GM04504 (cell line): ENCODE results near the gene PTPN6.

Source experiments
- DNase-seq: peaks from one replicate; pipeline ENCODE4 v3.0.0-alpha.2; 2012; ENCODE audit warnings: low read depth

Gene PTPN6

DNA sequence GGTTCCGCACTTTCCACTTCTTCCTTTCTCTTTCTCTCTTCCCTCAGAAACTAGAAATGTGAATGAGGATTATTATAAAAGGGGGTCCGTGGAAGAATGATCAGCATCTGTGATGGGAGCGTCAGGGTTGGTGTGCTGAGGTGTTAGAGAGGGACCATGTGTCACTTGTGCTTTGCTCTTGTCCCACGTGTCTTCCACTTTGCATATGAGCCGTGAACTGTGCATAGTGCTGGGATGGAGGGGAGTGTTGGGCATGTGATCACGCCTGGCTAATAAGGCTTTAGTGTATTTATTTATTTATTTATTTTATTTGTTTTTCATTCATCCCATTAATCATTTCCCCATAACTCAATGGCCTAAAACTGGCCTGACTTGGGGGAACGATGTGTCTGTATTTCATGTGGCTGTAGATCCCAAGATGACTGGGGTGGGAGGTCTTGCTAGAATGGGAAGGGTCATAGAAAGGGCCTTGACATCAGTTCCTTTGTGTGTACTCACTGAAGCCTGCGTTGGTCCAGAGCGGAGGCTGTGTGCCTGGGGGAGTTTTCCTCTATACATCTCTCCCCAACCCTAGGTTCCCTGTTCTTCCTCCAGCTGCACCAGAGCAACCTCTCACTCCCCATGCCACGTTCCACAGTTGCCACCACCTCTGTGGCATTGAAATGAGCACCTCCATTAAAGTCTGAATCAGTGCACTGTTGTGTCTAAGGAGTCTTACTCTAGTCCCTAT lies 28.0 kb upstream of the PTPN6 start:
- no peak for DNase-seq

DNA sequence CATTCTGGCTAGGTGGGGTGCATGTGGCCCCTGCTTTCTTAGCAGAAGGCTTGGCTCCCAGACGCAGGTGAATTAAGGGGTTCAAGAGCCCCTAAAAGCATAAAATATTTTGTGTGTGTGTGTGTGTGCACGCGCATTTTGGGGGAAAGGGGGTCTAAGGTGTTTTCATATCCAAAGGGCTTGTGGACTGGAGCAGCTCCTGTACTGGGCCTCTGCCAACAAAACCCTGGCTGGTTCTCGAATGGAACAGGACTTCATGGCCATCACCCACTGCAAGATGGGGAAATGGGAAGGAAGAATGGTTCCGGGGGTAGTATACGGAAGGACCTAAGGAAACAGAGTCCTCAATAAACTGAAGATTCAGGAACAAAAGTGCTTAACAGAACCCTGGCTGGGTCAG lies 27.3 kb upstream of the PTPN6 start:
- no peak for DNase-seq

DNA sequence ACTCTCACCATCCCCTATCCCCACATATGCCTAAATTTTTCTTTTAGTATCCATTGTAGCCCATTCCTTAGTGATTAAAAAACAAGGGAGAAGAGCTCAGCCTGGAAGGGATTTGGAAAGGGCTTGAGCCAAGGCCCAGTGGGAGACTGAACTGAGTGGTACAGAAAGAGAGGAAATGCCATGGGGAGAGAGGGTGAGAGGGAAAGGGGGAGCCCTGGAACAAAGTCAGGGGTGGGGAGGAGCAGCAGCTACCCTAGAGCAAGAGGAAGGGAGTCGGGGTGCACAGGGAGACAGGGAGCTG lies 26.0 kb upstream of the PTPN6 start:
- no peak for DNase-seq

DNA sequence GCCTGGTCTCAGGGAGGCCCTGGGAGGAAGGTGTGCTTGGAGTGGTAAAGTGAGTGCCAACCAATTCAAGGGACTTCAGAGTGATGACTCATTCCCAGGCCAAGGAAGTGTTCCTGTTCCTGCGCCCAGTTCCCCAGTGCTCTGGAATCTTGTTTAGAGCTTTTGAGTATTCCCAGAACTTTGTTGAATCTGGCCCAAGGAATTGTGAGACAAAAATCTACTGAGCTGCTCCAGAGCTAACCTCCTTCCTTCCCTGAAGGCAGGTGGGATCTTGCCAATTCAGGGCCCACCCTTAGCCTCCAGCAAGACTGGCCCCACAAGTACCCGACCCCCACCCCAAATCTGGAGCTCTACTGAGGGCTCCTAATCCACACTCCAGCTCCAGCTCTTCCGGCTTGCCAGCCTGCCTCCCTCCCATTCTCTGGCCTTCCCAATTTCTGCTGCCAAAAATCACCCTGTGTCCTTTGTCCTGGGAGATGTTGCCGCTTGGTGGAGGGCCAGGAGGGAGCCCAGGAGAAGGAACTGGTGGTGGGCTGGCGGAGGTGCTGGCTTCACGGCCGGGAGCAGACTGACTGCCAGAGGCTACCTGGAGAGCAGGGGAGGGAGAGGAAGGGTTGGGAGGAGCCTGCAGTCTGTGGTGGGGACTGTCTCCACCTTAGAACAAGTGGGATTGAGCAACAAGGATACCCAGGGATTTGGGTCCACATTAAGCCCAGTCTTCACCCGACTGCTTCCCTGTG lies 25.4 kb upstream of the PTPN6 start:
- peak; percentile 80 for DNase-seq

DNA sequence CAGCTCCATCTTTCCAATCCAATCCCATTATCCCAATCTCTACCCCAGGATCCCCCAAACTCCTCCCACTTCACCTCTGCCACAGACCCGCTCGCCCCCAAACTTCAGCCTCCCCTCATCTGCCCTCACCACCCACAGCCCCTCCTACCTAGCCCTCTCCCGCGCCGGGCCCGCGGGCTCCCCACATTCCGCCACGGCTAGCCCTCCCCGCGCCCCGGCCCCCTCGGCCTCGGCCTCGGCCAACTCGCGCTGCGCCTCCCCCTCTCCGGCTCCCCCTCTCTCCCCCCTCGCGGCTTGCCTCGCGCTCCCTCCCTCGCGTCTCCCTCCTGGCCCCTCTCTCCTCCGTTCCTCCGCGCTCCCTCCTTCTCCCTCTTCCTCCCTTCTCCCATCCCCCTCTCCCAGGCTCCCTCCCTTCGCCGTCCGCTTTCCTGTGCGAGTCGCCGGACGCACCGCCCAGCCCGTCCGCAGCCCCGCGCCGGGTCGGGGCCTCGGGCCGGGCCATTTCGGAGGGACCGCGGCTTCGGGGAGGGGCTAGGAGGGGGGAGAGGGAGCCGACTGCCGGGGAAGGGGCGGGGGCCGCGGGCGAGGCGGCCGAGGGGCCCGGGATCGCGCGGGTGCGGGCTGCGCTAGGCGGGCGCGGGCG lies 23.7 kb upstream of the PTPN6 start, which contains the start of gene ATN1:
Gene ATN1 (plus strand): TSS at position 581 of the 643 bp plus-strand sequence. CDS start 6,043 bp downstream, outside the sequence.
- peak; percentile 62 for DNase-seq

DNA sequence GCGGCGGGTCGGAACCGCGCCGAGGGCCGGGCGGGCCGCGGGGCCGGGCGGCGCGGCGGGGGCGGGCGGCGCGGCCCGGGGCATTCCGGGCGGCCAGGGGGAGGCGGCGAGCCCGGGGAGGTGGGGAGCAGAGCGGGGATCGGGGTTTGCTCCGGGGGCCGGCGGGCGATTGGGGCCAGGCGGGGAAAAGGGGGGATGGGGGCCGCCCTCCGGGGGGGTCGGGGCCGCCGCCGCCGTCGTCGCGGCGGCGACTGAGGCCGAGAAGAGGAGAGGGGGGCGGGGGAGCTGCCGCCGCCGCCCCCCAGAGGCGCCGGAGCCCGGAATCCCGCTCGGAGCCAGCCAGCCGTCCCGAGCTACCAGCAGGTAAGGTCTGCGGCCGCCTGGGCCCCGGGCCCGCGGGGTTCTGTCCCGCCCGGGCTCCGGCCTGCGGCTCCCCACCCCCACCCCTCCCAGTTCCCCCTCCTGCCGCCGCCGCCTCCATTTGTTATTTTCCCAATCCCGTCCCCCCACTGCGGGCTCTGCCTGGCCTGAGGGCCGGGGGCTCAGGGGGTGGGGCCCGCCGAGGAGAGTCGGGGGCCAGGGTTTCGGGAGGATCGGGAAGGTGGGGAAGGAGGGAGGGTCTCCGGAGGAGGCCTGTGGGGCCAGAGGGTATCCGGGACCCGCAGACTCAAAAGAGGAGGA lies 23.0 kb upstream of the PTPN6 start:
- DNase-seq, result no peak

DNA sequence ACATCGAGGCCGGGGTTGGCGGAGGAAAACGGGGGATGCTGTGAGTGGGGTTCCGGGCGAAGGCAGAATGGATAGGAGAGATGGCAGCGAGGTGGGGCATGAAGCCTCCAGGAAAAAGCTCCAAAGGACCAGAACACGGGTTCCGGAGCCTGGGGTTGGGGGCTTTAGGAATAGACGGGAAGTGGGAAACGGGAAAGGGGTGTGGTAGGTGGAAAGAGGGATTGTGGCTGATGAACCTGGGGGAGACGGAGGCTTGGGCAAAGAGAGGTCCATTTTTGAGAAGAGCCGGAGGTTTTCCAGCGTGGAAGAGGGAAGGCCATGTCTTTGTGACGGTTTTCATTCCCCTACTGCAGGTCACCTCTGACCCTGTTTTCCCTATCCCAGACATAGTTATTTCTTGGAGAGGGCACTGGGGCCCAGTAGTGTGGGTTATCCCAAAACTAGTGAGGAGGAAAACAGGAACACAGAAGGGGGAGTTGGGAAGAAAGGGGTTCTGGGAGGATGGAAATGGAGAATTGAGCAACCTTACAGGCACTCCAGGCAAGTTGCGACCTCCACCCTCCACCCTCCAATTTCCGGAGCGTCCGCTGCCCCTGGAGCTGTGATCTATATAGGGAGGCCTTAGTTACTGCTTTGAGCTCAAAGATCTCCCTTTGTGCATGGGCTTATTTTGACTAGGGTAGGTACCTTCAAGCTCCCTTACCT lies 22.3 kb upstream of the PTPN6 start:
- DNase-seq, result no peak

DNA sequence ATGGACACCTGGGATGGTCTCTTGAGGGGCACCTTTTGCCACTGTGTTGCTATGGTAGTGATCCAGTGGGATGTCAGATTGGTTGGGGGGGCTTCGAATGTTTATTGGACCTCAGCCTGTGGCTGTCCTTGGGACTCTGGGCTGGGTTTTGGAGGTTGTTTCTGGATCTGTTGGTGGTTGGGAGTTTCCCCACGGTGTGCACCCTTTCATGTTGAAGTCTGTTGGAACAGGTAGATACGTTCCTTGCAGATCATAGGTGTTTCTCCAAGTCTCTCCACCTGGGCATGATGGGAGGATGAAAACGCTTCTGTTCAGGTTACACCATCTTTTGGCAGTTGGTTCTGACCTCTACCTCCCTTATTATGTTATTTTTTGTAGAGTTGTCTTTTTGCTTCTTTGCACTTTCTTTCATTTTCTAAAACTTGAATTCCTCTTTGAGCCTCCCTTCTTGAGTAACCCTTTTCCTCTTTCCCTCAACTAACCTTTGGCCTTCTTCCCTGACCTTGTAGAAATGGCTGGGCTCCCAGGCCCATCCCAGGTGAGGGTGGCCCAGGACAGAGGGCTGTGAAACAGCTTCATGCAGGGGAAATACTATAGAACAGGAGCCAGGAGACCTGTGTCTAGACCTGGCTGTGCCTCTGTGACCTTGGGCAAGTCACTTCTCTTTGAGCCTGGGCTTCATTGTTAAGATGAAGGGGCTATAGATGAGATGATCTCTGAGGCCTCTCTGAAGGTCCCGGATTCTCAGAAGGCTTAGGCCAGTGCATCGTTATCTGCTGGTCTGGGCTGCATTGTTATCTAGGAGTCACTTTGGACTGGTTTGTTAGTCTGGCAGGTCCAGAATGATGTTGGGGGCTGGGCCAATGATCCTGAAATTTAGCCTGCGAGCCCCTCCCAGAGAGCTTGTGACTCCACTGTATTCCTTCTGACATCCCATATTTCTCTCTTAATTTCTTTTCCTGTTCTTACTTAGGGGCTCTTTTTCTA lies 21.4 kb upstream of the PTPN6 start:
- no peak for DNase-seq

DNA sequence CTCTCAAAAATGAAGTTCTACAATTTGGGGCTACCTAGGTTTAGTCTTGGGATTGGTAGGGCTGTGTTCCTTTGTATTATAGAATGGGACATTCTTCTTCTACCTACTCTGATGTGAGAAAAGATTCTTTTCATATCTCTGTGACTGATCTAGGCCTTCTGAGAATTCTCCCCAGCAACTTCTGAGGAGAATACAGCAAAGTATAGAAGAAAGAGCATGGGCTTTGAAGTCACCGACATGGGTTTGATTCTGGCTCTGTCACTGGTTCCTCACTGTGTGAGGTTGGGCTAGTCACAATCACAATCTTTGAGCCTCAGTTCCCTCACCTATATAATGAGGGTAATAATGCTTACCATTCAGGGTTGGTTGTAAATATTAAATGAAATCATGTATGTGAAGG lies 18.4 kb upstream of the PTPN6 start:
- no peak for DNase-seq

DNA sequence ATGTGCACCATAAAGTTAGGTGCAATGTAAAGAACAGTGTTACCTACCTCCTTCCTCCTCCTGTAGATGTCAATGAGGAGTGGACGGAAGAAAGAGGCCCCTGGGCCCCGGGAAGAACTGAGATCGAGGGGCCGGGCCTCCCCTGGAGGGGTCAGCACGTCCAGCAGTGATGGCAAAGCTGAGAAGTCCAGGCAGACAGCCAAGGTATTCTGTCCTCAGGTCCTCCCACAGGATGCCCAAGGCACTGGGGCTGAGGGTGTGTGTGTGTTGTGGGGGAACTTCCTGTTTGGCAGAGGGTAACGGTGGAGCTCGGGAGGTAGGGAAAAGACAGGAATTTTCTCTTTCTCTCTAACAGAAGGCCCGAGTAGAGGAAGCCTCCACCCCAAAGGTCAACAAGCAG lies 17.0 kb upstream of the PTPN6 start:
- no peak for DNase-seq

DNA sequence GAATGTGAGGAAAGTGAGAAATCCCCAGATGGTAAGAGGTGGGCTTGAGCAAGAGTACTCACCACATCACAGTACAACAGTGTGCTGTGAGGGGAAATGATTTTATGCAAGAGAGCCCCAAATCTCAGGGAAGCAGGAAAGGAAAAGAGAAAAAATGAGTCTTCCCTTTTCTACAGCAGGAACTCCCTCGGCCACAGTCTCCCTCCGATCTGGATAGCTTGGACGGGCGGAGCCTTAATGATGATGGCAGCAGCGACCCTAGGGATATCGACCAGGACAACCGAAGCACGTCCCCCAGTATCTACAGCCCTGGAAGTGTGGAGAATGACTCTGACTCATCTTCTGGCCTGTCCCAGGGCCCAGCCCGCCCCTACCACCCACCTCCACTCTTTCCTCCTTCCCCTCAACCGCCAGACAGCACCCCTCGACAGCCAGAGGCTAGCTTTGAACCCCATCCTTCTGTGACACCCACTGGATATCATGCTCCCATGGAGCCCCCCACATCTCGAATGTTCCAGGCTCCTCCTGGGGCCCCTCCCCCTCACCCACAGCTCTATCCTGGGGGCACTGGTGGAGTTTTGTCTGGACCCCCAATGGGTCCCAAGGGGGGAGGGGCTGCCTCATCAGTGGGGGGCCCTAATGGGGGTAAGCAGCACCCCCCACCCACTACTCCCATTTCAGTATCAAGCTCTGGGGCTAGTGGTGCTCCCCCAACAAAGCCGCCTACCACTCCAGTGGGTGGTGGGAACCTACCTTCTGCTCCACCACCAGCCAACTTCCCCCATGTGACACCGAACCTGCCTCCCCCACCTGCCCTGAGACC lies 15.6 kb upstream of the PTPN6 start:
- no peak for DNase-seq

DNA sequence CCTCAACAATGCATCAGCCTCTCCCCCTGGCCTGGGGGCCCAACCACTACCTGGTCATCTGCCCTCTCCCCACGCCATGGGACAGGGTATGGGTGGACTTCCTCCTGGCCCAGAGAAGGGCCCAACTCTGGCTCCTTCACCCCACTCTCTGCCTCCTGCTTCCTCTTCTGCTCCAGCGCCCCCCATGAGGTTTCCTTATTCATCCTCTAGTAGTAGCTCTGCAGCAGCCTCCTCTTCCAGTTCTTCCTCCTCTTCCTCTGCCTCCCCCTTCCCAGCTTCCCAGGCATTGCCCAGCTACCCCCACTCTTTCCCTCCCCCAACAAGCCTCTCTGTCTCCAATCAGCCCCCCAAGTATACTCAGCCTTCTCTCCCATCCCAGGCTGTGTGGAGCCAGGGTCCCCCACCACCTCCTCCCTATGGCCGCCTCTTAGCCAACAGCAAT lies 14.9 kb upstream of the PTPN6 start:
- no peak for DNase-seq

DNA sequence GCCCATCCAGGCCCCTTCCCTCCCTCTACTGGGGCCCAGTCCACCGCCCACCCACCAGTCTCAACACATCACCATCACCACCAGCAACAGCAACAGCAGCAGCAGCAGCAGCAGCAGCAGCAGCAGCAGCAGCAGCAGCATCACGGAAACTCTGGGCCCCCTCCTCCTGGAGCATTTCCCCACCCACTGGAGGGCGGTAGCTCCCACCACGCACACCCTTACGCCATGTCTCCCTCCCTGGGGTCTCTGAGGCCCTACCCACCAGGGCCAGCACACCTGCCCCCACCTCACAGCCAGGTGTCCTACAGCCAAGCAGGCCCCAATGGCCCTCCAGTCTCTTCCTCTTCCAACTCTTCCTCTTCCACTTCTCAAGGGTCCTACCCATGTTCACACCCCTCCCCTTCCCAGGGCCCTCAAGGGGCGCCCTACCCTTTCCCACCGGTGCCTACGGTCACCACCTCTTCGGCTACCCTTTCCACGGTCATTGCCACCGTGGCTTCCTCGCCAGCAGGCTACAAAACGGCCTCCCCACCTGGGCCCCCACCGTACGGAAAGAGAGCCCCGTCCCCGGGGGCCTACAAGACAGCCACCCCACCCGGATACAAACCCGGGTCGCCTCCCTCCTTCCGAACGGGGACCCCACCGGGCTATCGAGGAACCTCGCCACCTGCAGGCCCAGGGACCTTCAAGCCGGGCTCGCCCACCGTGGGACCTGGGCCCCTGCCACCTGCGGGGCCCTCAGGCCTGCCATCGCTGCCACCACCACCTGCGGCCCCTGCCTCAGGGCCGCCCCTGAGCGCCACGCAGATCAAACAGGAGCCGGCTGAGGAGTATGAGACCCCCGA lies 14.3 kb upstream of the PTPN6 start:
- DNase-seq, result no peak

DNA sequence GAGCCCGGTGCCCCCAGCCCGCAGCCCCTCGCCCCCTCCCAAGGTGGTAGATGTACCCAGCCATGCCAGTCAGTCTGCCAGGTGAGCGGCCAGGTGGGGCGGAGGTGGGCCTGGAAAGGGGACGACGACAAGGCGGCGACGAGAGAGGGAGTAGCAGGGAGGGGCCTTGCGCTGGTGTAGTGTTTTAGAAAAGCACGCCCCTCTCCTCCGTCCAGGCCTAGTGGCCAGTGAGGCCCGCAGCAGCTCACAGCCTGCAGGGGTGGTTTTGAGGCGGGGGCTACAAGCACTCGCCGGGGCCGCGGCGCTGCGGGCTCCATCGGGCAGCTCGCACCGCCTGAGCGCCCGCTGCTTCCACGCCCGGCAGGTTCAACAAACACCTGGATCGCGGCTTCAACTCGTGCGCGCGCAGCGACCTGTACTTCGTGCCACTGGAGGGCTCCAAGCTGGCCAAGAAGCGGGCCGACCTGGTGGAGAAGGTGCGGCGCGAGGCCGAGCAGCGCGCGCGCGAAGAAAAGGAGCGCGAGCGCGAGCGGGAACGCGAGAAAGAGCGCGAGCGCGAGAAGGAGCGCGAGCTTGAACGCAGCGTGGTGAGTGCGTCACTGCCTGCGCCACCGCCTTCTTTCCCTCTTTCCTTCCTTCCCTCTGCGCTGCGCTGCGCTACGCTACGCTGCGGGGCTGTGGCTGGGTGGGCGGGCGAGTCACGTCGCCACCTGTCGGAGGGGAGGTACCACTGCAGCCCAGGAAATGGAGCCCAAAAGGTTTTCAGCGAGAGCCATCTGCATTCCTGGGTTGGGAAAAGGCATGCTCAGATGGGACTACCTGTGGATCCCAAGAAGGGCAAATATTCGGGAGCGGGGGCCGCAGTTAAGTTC lies 13.4 kb upstream of the PTPN6 start:
- peak; percentile 85 for DNase-seq

DNA sequence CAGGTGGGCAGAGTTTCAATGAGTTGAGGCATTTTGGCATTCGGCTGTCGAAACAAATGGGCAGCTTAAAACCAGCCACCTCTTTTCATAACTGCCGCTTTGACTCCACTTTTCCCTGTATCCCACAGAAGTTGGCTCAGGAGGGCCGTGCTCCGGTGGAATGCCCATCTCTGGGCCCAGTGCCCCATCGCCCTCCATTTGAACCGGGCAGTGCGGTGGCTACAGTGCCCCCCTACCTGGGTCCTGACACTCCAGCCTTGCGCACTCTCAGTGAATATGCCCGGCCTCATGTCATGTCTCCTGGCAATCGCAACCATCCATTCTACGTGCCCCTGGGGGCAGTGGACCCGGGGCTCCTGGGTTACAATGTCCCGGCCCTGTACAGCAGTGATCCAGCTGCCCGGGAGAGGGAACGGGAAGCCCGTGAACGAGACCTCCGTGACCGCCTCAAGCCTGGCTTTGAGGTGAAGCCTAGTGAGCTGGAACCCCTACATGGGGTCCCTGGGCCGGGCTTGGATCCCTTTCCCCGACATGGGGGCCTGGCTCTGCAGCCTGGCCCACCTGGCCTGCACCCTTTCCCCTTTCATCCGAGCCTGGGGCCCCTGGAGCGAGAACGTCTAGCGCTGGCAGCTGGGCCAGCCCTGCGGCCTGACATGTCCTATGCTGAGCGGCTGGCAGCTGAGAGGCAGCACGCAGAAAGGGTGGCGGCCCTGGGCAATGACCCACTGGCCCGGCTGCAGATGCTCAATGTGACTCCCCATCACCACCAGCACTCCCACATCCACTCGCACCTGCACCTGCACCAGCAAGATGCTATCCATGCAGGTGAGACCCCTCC lies 12.6 kb upstream of the PTPN6 start:
- no peak for DNase-seq

DNA sequence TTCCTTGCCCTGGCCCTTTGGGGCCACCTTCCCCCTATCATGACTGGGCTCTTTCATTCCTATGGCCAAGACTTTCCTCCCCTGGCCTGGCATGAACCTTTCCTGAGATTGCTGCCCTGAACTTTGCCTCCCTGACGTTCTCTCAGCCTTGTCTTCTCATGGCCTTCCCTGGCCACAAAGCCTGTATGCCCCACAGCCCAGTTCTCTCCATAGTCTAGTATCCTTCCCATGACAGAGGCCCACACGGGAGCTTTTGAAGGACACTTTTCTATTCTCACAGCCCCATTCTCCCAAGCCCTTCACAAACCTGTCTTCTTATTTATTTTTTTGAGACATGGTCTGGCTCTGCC lies 12.0 kb upstream of the PTPN6 start:
- no peak for DNase-seq

DNA sequence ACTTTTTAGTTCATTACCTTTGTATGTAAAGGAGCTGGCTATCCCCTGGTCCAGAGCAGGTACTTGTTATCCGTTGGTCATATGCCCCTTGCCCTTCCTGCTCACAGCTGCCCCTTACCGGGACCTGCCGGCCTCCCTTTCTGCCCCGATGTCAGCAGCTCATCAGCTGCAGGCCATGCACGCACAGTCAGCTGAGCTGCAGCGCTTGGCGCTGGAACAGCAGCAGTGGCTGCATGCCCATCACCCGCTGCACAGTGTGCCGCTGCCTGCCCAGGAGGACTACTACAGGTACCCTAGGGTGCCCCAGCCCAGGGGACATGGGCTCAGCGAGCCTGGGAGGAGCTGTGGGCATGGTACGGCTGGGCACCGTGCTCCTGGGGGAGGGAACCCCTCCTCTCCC lies 9.9 kb upstream of the PTPN6 start:
- DNase-seq, result no peak
